Panc1 (cell line): ENCODE measurements around the gene TMEM129.

Experiments used
- CTCF ChIP-seq: fragments of 450-650 bp; IDR thresholded peaks from 2 replicates; pipeline ENCODE4 v1.5.1; 2017; ENCODE audit warnings: mild to moderate bottlenecking
- REST ChIP-seq, 2 experiments: IDR thresholded peaks; 2 replicates each; pipeline ENCODE4 v1.6.1; 2011 to 2012; ENCODE audit warnings: low read depth in 2 of 2, control low read depth in 1 of 2, low read length in 1 of 2, mild to moderate bottlenecking in 1 of 2, moderate library complexity in 1 of 2; ENCODE audit not compliant: insufficient read depth in 1 of 2

- no peak for TF ChIP-seq CTCF
- TF ChIP-seq REST (IDR thresholded peaks at IDR 0.05; ENCODE audit: insufficient read depth in 1 of 2, low read depth in 2 of 2, low read length in 1 of 2): no peak
These were observed 53.9 kb downstream of the TMEM129 start for GRCh38 chr4:1667273-1667672.
